ENCODE measurements around the gene DNAJB2.

- TF ChIP-seq TAF1 (conservative IDR thresholded peaks at IDR 0.05) (no peak), CTCF (IDR thresholded peaks at IDR 0.05; ENCODE audit: low read depth, low read length, missing input control) (peak; percentile 99), JUND (IDR thresholded peaks at IDR 0.05) (no peak), SP1 (IDR thresholded peaks at IDR 0.05) (peak; percentile 42)
These were observed 1.2 kb upstream of the DNAJB2 start for GRCh38 chr2:219277703-219278654.
